ENCODE results near the gene U2AF2. TPM values are rescaled to one million over a fixed set of nuclear protein-coding genes. Genes with fewer than 3 reads are reported as not detected.

U2AF2 gene
- total RNA-seq, 1 experiment from 2014 or later, result 321 TPM

- Mint-ChIP-seq H3K36me3 (ENCODE audit: insufficient read depth in 1 of 3, low read depth in 3 of 3) (peaks cover 19 to 37% (median 34%) of the 10 kb centered on the region in 3 experiments), H3K27me3 (ENCODE audit: low read depth) (peaks cover 2% of the 10 kb centered on the region), H3K4me3 (no peak overlapping the region), H3K27ac (no peak overlapping the region), H3K9me3 (no peaks in the 10 kb centered on the region; a peak in 1 of 5 replicates), H3K4me1 (peaks cover 9 to 14% of the 10 kb centered on the region in 2 experiments)
- no peak overlapping the region for H3T11ph ChIP-seq (ENCODE audit: low read length)
- H2AFZ ChIP-seq (ENCODE audit: low read length), result no peak overlapping the region
- no peak for DNase-seq
- H4K8ac ChIP-seq (replicated peaks; ENCODE audit: insufficient read length, low read depth, low read length), result no peak overlapping the region
- H3K79me2 ChIP-seq (ENCODE audit: insufficient read depth, low read length), result no peaks in the 10 kb centered on the region
- no peak overlapping the region for H3K14ac ChIP-seq (ENCODE audit: insufficient read depth, low read length)
- H3K18ac ChIP-seq (ENCODE audit: insufficient read length, low read depth, low read length), result no peak overlapping the region
- no peak overlapping the region for H2BK15ac ChIP-seq (ENCODE audit: low read depth, low read length)
- no peaks in the 10 kb centered on the region for H3K23me2 ChIP-seq (ENCODE audit: insufficient read length, low read depth, low read length, poor library complexity, severe bottlenecking)
- H2BK20ac ChIP-seq (ENCODE audit: low read depth, low read length, poor library complexity, severe bottlenecking), result no peak overlapping the region
- TF ChIP-seq, protein P1, sequence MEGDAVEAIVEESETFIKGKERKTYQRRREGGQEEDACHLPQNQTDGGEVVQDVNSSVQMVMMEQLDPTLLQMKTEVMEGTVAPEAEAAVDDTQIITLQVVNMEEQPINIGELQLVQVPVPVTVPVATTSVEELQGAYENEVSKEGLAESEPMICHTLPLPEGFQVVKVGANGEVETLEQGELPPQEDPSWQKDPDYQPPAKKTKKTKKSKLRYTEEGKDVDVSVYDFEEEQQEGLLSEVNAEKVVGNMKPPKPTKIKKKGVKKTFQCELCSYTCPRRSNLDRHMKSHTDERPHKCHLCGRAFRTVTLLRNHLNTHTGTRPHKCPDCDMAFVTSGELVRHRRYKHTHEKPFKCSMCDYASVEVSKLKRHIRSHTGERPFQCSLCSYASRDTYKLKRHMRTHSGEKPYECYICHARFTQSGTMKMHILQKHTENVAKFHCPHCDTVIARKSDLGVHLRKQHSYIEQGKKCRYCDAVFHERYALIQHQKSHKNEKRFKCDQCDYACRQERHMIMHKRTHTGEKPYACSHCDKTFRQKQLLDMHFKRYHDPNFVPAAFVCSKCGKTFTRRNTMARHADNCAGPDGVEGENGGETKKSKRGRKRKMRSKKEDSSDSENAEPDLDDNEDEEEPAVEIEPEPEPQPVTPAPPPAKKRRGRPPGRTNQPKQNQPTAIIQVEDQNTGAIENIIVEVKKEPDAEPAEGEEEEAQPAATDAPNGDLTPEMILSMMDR (conservative IDR thresholded peaks at IDR 0.05), result no peak
- H2BK120ac ChIP-seq (ENCODE audit: low read depth, low read length, poor library complexity, severe bottlenecking), result no peak overlapping the region
- H4K91ac ChIP-seq (ENCODE audit: insufficient read length, low read depth, low read length), result no peak overlapping the region
- H4K5ac ChIP-seq (ENCODE audit: insufficient read length, low read depth, low read length), result no peak overlapping the region
- no peaks in the 10 kb centered on the region for H4K20me1 ChIP-seq (ENCODE audit: control insufficient read depth, insufficient read depth, insufficient read length)
- H3K9me3 ChIP-seq (ENCODE audit: control insufficient read depth, low read depth, low read length), result no peaks in the 10 kb centered on the region
- H2BK5ac ChIP-seq (ENCODE audit: insufficient read length, low read length), result no peak overlapping the region
- no peaks in the 10 kb centered on the region for H3K79me1 ChIP-seq (ENCODE audit: insufficient read depth, low read depth, low read length, poor library complexity, severe bottlenecking)
- no peaks in the 10 kb centered on the region for H3K4me1 ChIP-seq (ENCODE audit: insufficient read depth, low read length)
- H3K9ac ChIP-seq (ENCODE audit: extremely low read depth, insufficient read length, low read length), result no peak overlapping the region
- H3K4ac ChIP-seq (ENCODE audit: low read depth, low read length), result no peak overlapping the region
- H2AK5ac ChIP-seq (ENCODE audit: insufficient read length, low read length), result no peak overlapping the region
- no peak overlapping the region for H2BK12ac ChIP-seq (ENCODE audit: insufficient read length, low read depth, low read length)
- no peak overlapping the region for H3K23ac ChIP-seq (ENCODE audit: insufficient read length, low read depth, low read length)
- no peak overlapping the region for H3K56ac ChIP-seq (ENCODE audit: insufficient read length, low read depth, low read length)
- H3K4me2 ChIP-seq (ENCODE audit: insufficient read depth, insufficient read length, low read length), result no peak overlapping the region
- WGBS (ENCODE audit: extremely low coverage, insufficient read length, low lambda C conversion rate), result no CpG with 5 or more reads among the region's 55 CpGs
- no peaks in the 10 kb centered on the region for H3K27me3 ChIP-seq (ENCODE audit: insufficient read depth, low read length)
- H3K27ac ChIP-seq (ENCODE audit: insufficient read length, low read depth, low read length), result no peak overlapping the region
Measured at GRCh38 chr19:55621673-55622231, 33.1 kb upstream of the U2AF2 start.
